Trophoblast cell (in vitro differentiated cells and primary cell): ENCODE data around the gene UNC50. TPM values are rescaled to one million over a fixed set of nuclear protein-coding genes. Genes with fewer than 3 reads are reported as not detected.

ENCODE experiments used
- DNase-seq, 2 donors: peaks; one replicate each; pipeline ENCODE4 v3.0.0-alpha.2; 2016
- H2AFZ ChIP-seq: 2 replicates; pipeline ENCODE4 v1.6.1; 2013; ENCODE audit warnings: low read length, moderate library complexity, mild to moderate bottlenecking; ENCODE audit not compliant: insufficient read depth, poor library complexity
- H2AK5ac ChIP-seq: 2 replicates; pipeline ENCODE4 v1.6.1; 2013; ENCODE audit warnings: mild to moderate bottlenecking, low read length
- H2BK120ac ChIP-seq: 2 replicates; pipeline ENCODE4 v1.6.1; 2013; ENCODE audit warnings: low read length, mild to moderate bottlenecking, moderate library complexity; ENCODE audit not compliant: insufficient read depth, poor library complexity
- H2BK12ac ChIP-seq: 2 replicates; pipeline ENCODE4 v1.6.1; 2013; ENCODE audit warnings: mild to moderate bottlenecking, low read length, moderate library complexity
- H2BK5ac ChIP-seq: 2 replicates; pipeline ENCODE4 v1.6.1; 2013; ENCODE audit warnings: low read length, low read depth, moderate library complexity, mild to moderate bottlenecking; ENCODE audit not compliant: poor library complexity
- H3K14ac ChIP-seq: 2 replicates; pipeline ENCODE4 v1.6.1; 2013; ENCODE audit warnings: mild to moderate bottlenecking, low read length
- H3K18ac ChIP-seq: 2 replicates; pipeline ENCODE4 v1.6.1; 2013; ENCODE audit warnings: mild to moderate bottlenecking, low read length
- H3K23ac ChIP-seq: 2 replicates; pipeline ENCODE4 v1.6.1; 2013; ENCODE audit warnings: low read length
- H3K27ac ChIP-seq: 2 replicates; pipeline ENCODE4 v1.5.1; 2013; ENCODE audit warnings: low read depth, mild to moderate bottlenecking, inconsistent platforms, low read length, moderate library complexity
- H3K27me3 ChIP-seq: 2 replicates; pipeline ENCODE4 v1.6.1; 2013; ENCODE audit warnings: inconsistent platforms, mild to moderate bottlenecking, low read length, moderate library complexity; ENCODE audit not compliant: insufficient read depth
- H3K36me3 ChIP-seq, 2 experiments: 1 replicate in 1 of 2; 2 replicates in 1 of 2; pipeline ENCODE4 v1.6.1; 2013; ENCODE audit warnings: low read length in 2 of 2, mild to moderate bottlenecking in 2 of 2, moderate library complexity in 1 of 2; ENCODE audit not compliant: insufficient read depth in 2 of 2, control insufficient read depth in 1 of 2
- H3K4ac ChIP-seq: 2 replicates; pipeline ENCODE4 v1.6.1; 2013; ENCODE audit warnings: low read depth, mild to moderate bottlenecking, low read length, moderate library complexity
- H3K4me1 ChIP-seq, 2 experiments: 1 replicate in 1 of 2; 2 replicates in 1 of 2; pipeline ENCODE4 v1.6.1; 2013; ENCODE audit warnings: low read length in 2 of 2, mild to moderate bottlenecking in 2 of 2, moderate library complexity in 1 of 2; ENCODE audit not compliant: insufficient read depth in 2 of 2, control insufficient read depth in 1 of 2
- H3K4me2 ChIP-seq: 2 replicates; pipeline ENCODE4 v1.6.1; 2013; ENCODE audit warnings: inconsistent platforms, mild to moderate bottlenecking, low read length, moderate library complexity
- H3K4me3 ChIP-seq: 2 replicates; pipeline ENCODE4 v1.5.1; 2013; ENCODE audit warnings: mild to moderate bottlenecking, low read depth, low read length, inconsistent platforms
- H3K79me1 ChIP-seq: one replicate; pipeline ENCODE4 v1.6.1; 2013; ENCODE audit warnings: low read length
- H3K79me2 ChIP-seq: 2 replicates; pipeline ENCODE4 v1.6.1; 2013; ENCODE audit warnings: low read length, mild to moderate bottlenecking; ENCODE audit not compliant: control insufficient read depth, insufficient read depth, poor library complexity
- H3K9ac ChIP-seq: 2 replicates; pipeline ENCODE4 v1.6.1; 2013; ENCODE audit warnings: mild to moderate bottlenecking, low read length
- H3K9me3 ChIP-seq: 2 replicates; pipeline ENCODE4 v1.6.1; 2013; ENCODE audit warnings: low read depth, mild to moderate bottlenecking, control low read depth, inconsistent platforms, low read length; ENCODE audit not compliant: insufficient read depth
- H4K12ac ChIP-seq: 2 replicates; pipeline ENCODE4 v1.6.1; 2013; ENCODE audit warnings: low read depth, mild to moderate bottlenecking, low read length, moderate library complexity
- H4K8ac ChIP-seq: 2 replicates; pipeline ENCODE4 v1.6.1; 2013; ENCODE audit warnings: low read depth, mild to moderate bottlenecking, low read length, moderate library complexity
- H4K91ac ChIP-seq: one replicate; pipeline ENCODE4 v1.6.1; 2013; ENCODE audit warnings: low read depth, mild to moderate bottlenecking, low read length, moderate library complexity
- WGBS: extraction: QIAGEN DNeasy Blood & Tissue Kit; methylation state at CpG from one replicate; pipeline ENCODE4 v1.1.7; 2013; ENCODE audit warnings: missing lambda C conversion rate; ENCODE audit not compliant: insufficient read length, insufficient coverage; ENCODE audit errors: extremely low coverage; 5-methylcytosine and 5-hydroxymethylcytosine counted together
- polyA plus RNA-seq: library from polyadenylated mRNA; stranded (reverse); fragments of 200-250 nt; gene quantifications from 2 replicates; pipeline ENCODE4 v1.2.3, GENCODE V29; 2013

Gene UNC50
- 58.4 and 66.1 TPM in 2 replicates for polyA plus RNA-seq

- Histone ChIP-seq H3K9me3 (no peaks in the 10 kb centered on the region), H3K4me2 (peak within 1 kb of the TSS; percentile 84), H2BK120ac (peak within 1 kb of the TSS; percentile 62), H3K4me3 (peak within 1 kb of the TSS; percentile 95), H3K79me2 (peaks cover 15% of the 10 kb centered on the region), H3K36me3 (peaks cover 10 to 15% of the 10 kb centered on the region in 2 experiments), H3K18ac (peak within 1 kb of the TSS; percentile 79), H3K14ac (peak within 1 kb of the TSS; percentile 94), H3K4ac (peak within 1 kb of the TSS; percentile 99), H3K9ac (peak within 1 kb of the TSS; percentile 99), H4K91ac (peak within 1 kb of the TSS; percentile 92), H4K12ac (peak within 1 kb of the TSS; percentile 89), H3K4me1 (peaks cover 7 to 9% of the 10 kb centered on the region in 2 experiments), H3K27me3 (no peaks in the 10 kb centered on the region), H2BK12ac (no peak within 1 kb of the TSS), H3K23ac (no peak within 1 kb of the TSS), H4K8ac (peak within 1 kb of the TSS; percentile 100), H2AFZ (peak within 1 kb of the TSS; percentile 84), H3K79me1 (peaks cover 13% of the 10 kb centered on the region), H3K27ac (peak within 1 kb of the TSS; percentile 90), H2BK5ac (peak within 1 kb of the TSS; percentile 95), H2AK5ac (peak within 1 kb of the TSS; percentile 72)
- no CpG with 5 or more reads among the region's 93 CpGs for WGBS
- DNase-seq, result peak; percentile 86 to 91
Observed at GRCh38 chr2:98608116-98608961, at the start of gene UNC50, which contains the start of gene COA5. UNC50 (plus strand) TSS chr2:98608589; CDS start chr2:98609760, 1,171 bp downstream. COA5 (minus strand) TSS chr2:98608512; CDS start chr2:98608405, 107 bp downstream.

- no peak overlapping the region for H3K23ac ChIP-seq
- H3K27ac ChIP-seq, result no peak overlapping the region
- peaks cover 3% of the 10 kb centered on the region for H3K9me3 ChIP-seq
- H2BK5ac ChIP-seq, result no peak overlapping the region
- H2AFZ ChIP-seq, result no peak overlapping the region
- no peaks in the 10 kb centered on the region for H3K79me1 ChIP-seq
- H2BK12ac ChIP-seq, result no peak overlapping the region
- H3K14ac ChIP-seq, result no peak overlapping the region
- no peak overlapping the region for H4K91ac ChIP-seq
- no peaks in the 10 kb centered on the region for H3K79me2 ChIP-seq
- H3K4ac ChIP-seq, result no peak overlapping the region
- no peak overlapping the region for H4K12ac ChIP-seq
- no peak overlapping the region for H3K4me3 ChIP-seq
- H2BK120ac ChIP-seq, result no peak overlapping the region
- no peaks in the 10 kb centered on the region for H3K4me1 ChIP-seq
- WGBS, result no CpG with 5 or more reads among the region's 16 CpGs
- H3K18ac ChIP-seq, result no peak overlapping the region
- H3K4me2 ChIP-seq, result no peak overlapping the region
- H2AK5ac ChIP-seq, result no peak overlapping the region
- no peaks in the 10 kb centered on the region for H3K27me3 ChIP-seq
- DNase-seq, result no peak
- H4K8ac ChIP-seq, result no peak overlapping the region
- peaks cover 24 to 28% of the 10 kb centered on the region in 2 experiments for H3K36me3 ChIP-seq
- H3K9ac ChIP-seq, result no peak overlapping the region
Observed at GRCh38 chr2:98558852-98559530, 49.4 kb upstream of the UNC50 start.

DNA sequence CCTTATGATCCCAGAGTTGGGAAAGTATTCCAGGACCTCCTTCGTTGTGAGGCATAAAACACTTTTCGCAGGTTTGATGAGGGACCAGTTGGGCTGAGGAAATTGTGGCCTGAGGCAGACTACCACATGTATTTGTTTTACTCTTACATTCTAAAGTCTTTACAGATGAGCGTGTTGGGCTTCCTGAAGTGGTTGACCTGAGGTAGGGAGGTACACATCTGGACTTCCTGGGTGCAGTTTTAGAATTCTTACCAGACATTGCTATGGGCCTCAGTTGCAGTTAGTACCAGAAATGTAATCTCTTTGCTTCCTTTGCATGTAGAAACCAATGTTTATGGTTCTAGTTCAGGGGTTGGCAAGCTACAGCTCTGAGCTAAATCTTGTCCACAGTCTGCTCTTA lies 48.8 kb upstream of the UNC50 start:
- Histone ChIP-seq H3K79me1 (no peaks in the 10 kb centered on the region), H3K79me2 (no peaks in the 10 kb centered on the region), H3K9me3 (peaks cover 3% of the 10 kb centered on the region), H3K4me2 (no peak overlapping the region), H3K9ac (no peak overlapping the region), H2BK5ac (no peak overlapping the region), H4K8ac (no peak overlapping the region), H3K27me3 (no peaks in the 10 kb centered on the region), H3K4ac (no peak overlapping the region), H3K18ac (no peak overlapping the region), H3K4me1 (no peaks in the 10 kb centered on the region), H4K12ac (no peak overlapping the region), H3K23ac (no peak overlapping the region), H3K36me3 (peaks cover 20 to 26% of the 10 kb centered on the region in 2 experiments), H3K4me3 (no peak overlapping the region), H3K14ac (no peak overlapping the region), H2AFZ (no peak overlapping the region), H2BK12ac (no peak overlapping the region), H4K91ac (no peak overlapping the region), H3K27ac (no peak overlapping the region), H2BK120ac (no peak overlapping the region), H2AK5ac (no peak overlapping the region)
- DNase-seq, result no peak
- WGBS, result no CpG with 5 or more reads among the region's 3 CpGs

DNA sequence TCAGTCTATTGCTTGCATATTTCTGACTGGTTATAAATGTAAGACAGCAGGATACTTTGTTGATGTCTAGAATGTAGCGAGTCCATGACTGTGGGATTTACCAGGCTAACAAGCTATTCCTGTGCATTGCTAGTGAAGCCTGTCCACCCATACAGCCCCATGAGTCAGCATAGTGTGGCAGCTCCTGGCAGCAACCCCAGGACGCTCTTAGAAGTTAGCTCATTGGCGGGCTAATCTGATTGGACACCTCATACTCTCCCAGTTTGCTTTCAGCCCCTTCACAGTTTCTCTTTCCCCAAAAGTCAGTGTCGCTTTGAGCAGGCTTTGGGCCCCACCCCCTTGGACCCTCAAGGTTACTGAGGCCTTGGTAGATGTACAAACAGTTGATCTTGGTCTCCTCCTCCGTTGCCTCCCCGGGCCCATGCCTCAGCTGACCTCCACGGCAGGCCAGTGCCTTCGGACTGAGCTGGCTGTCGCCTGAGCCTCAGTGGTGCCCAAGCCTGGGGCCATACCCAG lies 48.1 kb upstream of the UNC50 start:
- H3K4me2 ChIP-seq, result no peak overlapping the region
- no CpG with 5 or more reads among the region's 9 CpGs for WGBS
- no peak overlapping the region for H3K4ac ChIP-seq

More for the DNA sequence above, 48.1 kb upstream of the UNC50 start:
- H3K4me1 ChIP-seq, result no peaks in the 10 kb centered on the region
- DNase-seq, result no peak
- no peak overlapping the region for H3K18ac ChIP-seq
- no peak overlapping the region for H4K91ac ChIP-seq
- H3K79me1 ChIP-seq, result no peaks in the 10 kb centered on the region
- no peak overlapping the region for H3K4me3 ChIP-seq
- H3K79me2 ChIP-seq, result no peaks in the 10 kb centered on the region
- H3K9ac ChIP-seq, result no peak overlapping the region
- no peak overlapping the region for H4K12ac ChIP-seq
- no peak overlapping the region for H2BK120ac ChIP-seq
- no peak overlapping the region for H2BK12ac ChIP-seq
- no peak overlapping the region for H2AK5ac ChIP-seq
- H2BK5ac ChIP-seq, result no peak overlapping the region
- H3K36me3 ChIP-seq, result peaks cover 18 to 28% of the 10 kb centered on the region in 2 experiments
- H3K9me3 ChIP-seq, result peaks cover 3% of the 10 kb centered on the region
- H2AFZ ChIP-seq, result no peak overlapping the region
- H3K23ac ChIP-seq, result no peak overlapping the region
- no peak overlapping the region for H4K8ac ChIP-seq
- H3K27me3 ChIP-seq, result no peaks in the 10 kb centered on the region
- H3K27ac ChIP-seq, result no peak overlapping the region
- no peak overlapping the region for H3K14ac ChIP-seq
